Measurements from ENCODE around the gene ZC3H12D.
"Not testable (repeated sequence)": the region's sequence is repeated elsewhere in the genome, so short reads cannot be mapped to it uniquely, and the experiment has no call there.

Gene ZC3H12D

GRCh38 chr6:149457316-149457884 is 27.4 kb downstream of the ZC3H12D start:
- DNase-seq, result no peak

GRCh38 chr6:149456311-149457021 is 28.3 kb downstream of the ZC3H12D start:
- no peak for DNase-seq

GRCh38 chr6:149455031-149455732 is 29.6 kb downstream of the ZC3H12D start:
- no peak for DNase-seq

GRCh38 chr6:149454346-149454848 is 30.4 kb downstream of the ZC3H12D start:
- no peak for DNase-seq

GRCh38 chr6:149453597-149454345 is 31.0 kb downstream of the ZC3H12D start:
- DNase-seq, result no peak

- DNase-seq, result no peak
Measured at GRCh38 chr6:149452037-149452939, 32.5 kb downstream of the ZC3H12D start.

- DNase-seq, result no peak
Measured at GRCh38 chr6:149451376-149452036, 33.3 kb downstream of the ZC3H12D start.

GRCh38 chr6:149450679-149451375 is 34.0 kb downstream of the ZC3H12D start:
- DNase-seq, result no peak

- DNase-seq, result no peak
Measured at GRCh38 chr6:149449831-149450678, 34.8 kb downstream of the ZC3H12D start.

GRCh38 chr6:149448821-149449453 is 35.9 kb downstream of the ZC3H12D start:
- DNase-seq, result no peak

GRCh38 chr6:149446791-149447376 is 37.9 kb downstream of the ZC3H12D start:
- DNase-seq, result no peak

- DNase-seq, result no peak
Measured at GRCh38 chr6:149445573-149445972, 39.2 kb downstream of the ZC3H12D start.

GRCh38 chr6:149445095-149445466 is 39.7 kb downstream of the ZC3H12D start:
- DNase-seq, result no peak

- DNase-seq, result not testable (repeated sequence)
Measured at GRCh38 chr6:149444360-149445094, 40.3 kb downstream of the ZC3H12D start.

GRCh38 chr6:149443411-149444181 is 41.2 kb downstream of the ZC3H12D start:
- DNase-seq, result no peak

GRCh38 chr6:149441740-149442139 is 43.1 kb downstream of the ZC3H12D start:
- no peak for DNase-seq

Data from KG1 (cell line).